H4 (cell line): Measurements from ENCODE around the gene MED9. TPM values are rescaled to one million over a fixed set of nuclear protein-coding genes. Genes with fewer than 3 reads are reported as not detected.
"Not testable (repeated sequence)": the region's sequence is repeated elsewhere in the genome, so short reads cannot be mapped to it uniquely, and the experiment has no call there.

ENCODE experiments used
- DNase-seq: peaks from one replicate; pipeline ENCODE4 v3.0.0-alpha.2; 2015; ENCODE audit warnings: low spot score
- total RNA-seq: library from RNA; depleted of rRNA; stranded (reverse); fragments of >200 nt; shearing (Covaris generic); gene quantifications from 2 replicates; pipeline ENCODE4 v1.2.3, GENCODE V29; 2014

MED9 gene
- total RNA-seq, 1 experiment from 2014 or later, result 17.5 TPM

- DNase-seq, result not testable (repeated sequence)
Measured at GRCh38 chr17:17454700-17455099, 22.1 kb upstream of the MED9 start.

DNA sequence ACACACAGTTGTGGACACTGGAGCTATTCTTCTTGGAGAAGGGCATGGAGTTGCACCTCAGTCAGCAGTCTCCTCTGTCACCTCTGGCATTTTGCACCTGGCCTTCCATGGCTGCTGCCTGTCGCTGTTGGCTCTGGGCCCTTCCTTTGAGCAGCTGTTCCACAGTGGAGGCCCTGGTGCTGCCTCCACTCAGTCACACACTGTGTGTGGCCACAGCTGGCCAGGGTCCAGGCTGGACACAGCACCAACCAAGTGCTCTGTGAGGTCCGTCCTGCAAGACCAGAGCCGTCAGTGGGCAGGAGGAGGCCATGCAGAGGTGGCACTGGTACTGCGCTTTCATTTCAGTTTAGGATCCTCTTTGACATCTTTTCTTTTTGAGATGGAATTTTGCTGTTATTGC, 21.6 kb upstream of the MED9 start:
- DNase-seq, result no peak

- DNase-seq, result no peak
Measured at GRCh38 chr17:17456251-17456650, 20.5 kb upstream of the MED9 start.

DNA sequence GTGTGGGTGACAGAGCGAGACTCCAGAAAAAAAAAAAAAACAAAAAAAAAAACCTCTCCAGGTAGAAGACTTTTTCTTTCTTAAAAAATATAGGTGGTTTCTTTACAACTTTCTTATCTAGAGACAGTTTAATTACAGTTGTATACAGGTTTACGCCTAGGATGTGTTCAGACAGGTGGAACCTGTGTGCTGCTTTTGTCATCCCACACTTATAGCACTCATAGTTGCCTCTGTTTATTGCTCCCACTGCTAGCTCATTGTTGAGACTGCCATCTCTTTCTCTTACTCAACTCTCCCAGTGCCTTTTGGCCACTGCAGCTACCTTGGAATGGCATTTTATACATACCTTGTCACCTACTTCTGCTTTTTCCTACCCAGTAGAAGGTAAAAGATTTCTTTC, 19.1 kb upstream of the MED9 start:
- no peak for DNase-seq

- no peak for DNase-seq
Measured at GRCh38 chr17:17460038-17460437, 16.8 kb upstream of the MED9 start.

- no peak for DNase-seq
Measured at GRCh38 chr17:17462048-17462824, 14.6 kb upstream of the MED9 start.

- no peak for DNase-seq
Measured at GRCh38 chr17:17463821-17464220, 13.0 kb upstream of the MED9 start.

DNA sequence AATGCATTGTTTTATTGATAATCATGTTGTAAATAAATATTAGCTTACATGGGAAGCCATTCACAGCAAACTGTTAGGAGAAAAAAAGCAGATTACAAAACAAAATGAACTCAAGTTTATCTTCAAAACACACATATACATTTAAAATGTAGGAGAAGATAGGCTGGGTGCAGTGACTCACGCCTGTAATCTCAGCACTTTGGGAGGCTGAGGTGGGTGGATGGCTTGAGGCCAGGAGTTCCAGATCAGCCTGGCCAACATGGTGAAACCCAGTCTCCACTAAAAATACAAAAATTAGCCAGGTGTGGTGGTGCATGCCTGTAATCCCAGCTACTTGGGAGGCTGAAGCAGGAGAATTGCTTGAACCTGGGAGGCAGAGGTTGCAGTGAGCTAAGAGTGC, 10.9 kb upstream of the MED9 start:
- DNase-seq, result not testable (repeated sequence)

- DNase-seq, result no peak
Measured at GRCh38 chr17:17466511-17466910, 10.3 kb upstream of the MED9 start.

- DNase-seq, result no peak
Measured at GRCh38 chr17:17467016-17467415, 9.8 kb upstream of the MED9 start.

- no peak for DNase-seq
Measured at GRCh38 chr17:17467720-17468119, 9.1 kb upstream of the MED9 start.

DNA sequence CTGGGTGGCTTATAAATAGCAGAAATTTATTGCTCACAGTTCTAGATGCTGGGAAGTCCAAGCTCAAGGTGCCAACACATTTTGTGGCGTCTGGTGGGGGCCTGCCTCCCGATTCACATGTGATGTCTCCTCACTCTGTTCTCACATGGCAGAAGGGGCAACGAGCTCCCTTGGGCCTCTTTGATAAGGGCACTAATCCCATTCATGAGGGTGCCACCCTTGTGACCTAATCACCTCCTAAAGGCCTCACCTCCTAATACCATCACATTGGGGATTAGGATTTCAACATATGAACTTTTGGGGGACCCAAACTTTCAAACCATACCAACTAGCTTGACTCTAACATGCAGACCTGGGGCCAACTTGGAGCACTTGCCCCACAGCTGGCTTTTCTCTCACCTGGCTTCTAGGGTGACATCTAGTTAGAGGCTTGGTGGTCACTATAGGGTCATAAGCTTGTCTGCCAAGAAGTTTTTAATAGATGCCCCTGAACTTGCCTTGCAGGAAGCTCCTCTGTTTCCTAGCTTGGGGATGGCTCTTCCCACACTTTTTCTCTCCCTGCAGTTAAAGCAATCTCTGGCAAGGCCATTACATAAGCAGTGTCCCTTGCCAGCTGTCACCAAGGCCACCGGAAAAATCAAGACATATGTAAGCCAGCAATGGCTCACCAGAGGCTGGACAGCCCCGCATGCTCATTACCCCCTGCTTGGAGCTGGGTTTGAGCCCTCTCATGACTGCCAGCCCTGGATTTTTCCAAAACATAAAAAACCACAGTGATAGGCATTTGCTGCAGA, 8.4 kb upstream of the MED9 start:
- no peak for DNase-seq

DNA sequence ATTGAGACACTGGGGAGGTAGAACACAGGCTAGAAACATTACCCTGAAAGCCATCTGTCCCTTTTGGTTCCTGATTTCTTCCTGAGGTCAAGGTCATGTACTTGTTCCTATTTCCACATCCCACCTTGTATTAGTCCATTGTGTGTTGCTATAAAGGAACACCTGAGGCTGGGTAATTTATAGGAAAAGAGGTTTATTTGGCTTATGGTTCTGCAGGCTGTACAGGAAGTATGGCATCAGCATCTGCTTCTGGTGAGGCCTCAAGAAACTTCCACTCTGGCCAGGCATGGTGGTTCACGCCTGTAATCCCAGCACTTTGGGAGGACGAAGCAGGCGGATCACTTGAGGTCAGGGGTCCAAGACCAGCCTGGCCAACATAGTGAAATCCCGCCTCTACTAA, 7.4 kb upstream of the MED9 start:
- no peak for DNase-seq

GRCh38 chr17:17469996-17470395, 6.8 kb upstream of the MED9 start:
- no peak for DNase-seq

- no peak for DNase-seq
Measured at GRCh38 chr17:17472333-17472920, 4.4 kb upstream of the MED9 start.

GRCh38 chr17:17474341-17474740, 2.5 kb upstream of the MED9 start:
- no peak for DNase-seq

DNA sequence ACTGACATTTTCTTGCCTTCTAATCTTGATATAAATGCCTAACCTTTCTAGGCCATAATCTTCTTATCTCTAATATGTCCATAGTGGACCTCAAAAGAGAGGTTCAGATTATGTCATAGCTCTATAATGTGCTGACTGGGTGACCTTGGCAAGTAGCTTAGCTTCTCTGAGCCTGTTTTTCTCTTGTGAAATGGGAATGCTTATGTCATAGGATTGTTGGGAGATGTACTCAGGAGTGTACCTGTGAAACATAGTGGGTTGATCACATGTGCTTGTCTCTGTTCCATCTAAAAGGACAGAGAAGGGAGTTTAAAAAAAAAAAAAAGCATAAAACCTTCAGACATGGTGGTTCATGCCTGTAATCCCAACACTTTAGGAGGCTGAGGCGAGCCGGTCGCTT, 2.4 kb downstream of the MED9 start:
- no peak for DNase-seq

- no peak for DNase-seq
Measured at GRCh38 chr17:17480593-17481148, 3.9 kb downstream of the MED9 start.

DNA sequence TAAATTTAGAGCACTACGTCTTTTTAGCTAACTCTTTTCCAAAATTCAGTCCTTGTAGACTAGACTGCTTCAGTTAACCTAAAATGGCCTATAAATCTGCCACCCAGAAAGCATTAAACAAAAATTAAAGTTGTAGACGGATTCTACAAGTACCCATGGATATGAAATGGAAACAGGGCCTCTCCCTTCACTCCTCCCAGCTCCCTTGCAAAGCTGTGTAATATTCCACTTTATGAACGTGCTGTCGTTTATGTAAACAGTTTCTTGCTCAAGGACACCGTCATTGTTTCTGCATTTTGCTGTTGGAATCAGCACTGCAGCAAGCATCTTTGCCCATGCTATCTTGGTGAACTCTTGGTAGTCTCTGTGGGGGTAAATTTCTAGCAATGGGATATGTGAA, 5.1 kb downstream of the MED9 start:
- DNase-seq, result no peak

- no peak for DNase-seq
Measured at GRCh38 chr17:17484451-17484899, 7.7 kb downstream of the MED9 start.

GRCh38 chr17:17485420-17485819, 8.6 kb downstream of the MED9 start:
- DNase-seq, result no peak

- DNase-seq, result not testable (repeated sequence)
Measured at GRCh38 chr17:17486416-17486815, 9.6 kb downstream of the MED9 start.
